Muscle of back (tissue), 13 donors: ENCODE measurements around the gene ARID5A. TPM values are rescaled to one million over a fixed set of nuclear protein-coding genes. Genes with fewer than 3 reads are reported as not detected.
A peak's percentile ranks its signal among the peaks of the same experiment; 100 is the strongest.
"Not testable (repeated sequence)": the region's sequence is repeated elsewhere in the genome, so short reads cannot be mapped to it uniquely, and the experiment has no call there.

Source experiments
- DNase-seq, 3 donors: peaks; one replicate each; pipeline versions ENCODE4 v3.0.0 to v3.0.0-alpha.2; 2013
- long read RNA-seq, 9 donors: transcript quantifications; one replicate each; lab custom pipeline, GENCODE V29; 2026
- polyA plus RNA-seq, 10 donors: library from polyadenylated mRNA; unstranded; fragments of 120-200 nt; gene quantifications; one replicate each; pipeline ENCODE4 v1.2.1, GENCODE V29; 2013; ENCODE audit not compliant: insufficient read length in 10 of 10

ARID5A gene
- 10 to 100 TPM; 16.9 to 42.0 (median 23.4) TPM for polyA plus RNA-seq
- long read RNA-seq, donor 1, transcript ARID5A-202 (6 exons, 2,038 nt), result minor isoform, 7 of 59 reads
- long read RNA-seq, donor 1, transcript ARID5A-201 (7 exons, 2,188 nt), result major isoform, 13 of 59 reads
- long read RNA-seq, donor 1, partial matches to known transcripts, result 37 of 59 reads
- long read RNA-seq, donor 1, other reads (novel, unspliced or antisense), result 0 of 59 reads
- long read RNA-seq, donor 2, transcript ARID5A-201 (7 exons, 2,188 nt), result major isoform, 5 of 8 reads
- long read RNA-seq, donor 2, partial matches to known transcripts, result 0 of 8 reads
- long read RNA-seq, donor 2, other reads (novel, unspliced or antisense), result 0 of 8 reads
- long read RNA-seq, donor 3, result 0 reads
- long read RNA-seq, donor 4, transcript ARID5A-201 (7 exons, 2,188 nt), result major isoform, 9 of 17 reads
- long read RNA-seq, donor 4, partial matches to known transcripts, result 6 of 17 reads
- long read RNA-seq, donor 4, other reads (novel, unspliced or antisense), result 0 of 17 reads
- long read RNA-seq, donor 5, partial matches to known transcripts, result 0 of 5 reads
- long read RNA-seq, donor 5, other reads (novel, unspliced or antisense), result 0 of 5 reads
- long read RNA-seq, donor 6, transcript ARID5A-201 (7 exons, 2,188 nt), result major isoform, 6 of 20 reads
- long read RNA-seq, donor 6, partial matches to known transcripts, result 10 of 20 reads
- long read RNA-seq, donor 6, other reads (novel, unspliced or antisense), result 0 of 20 reads
- long read RNA-seq, donor 7, transcript ARID5A-201 (7 exons, 2,188 nt), result major isoform, 6 of 26 reads
- long read RNA-seq, donor 7, partial matches to known transcripts, result 18 of 26 reads
- long read RNA-seq, donor 7, other reads (novel, unspliced or antisense), result 0 of 26 reads
- long read RNA-seq, donor 8, partial matches to known transcripts, result 0 of 4 reads
- long read RNA-seq, donor 8, other reads (novel, unspliced or antisense), result 0 of 4 reads
- long read RNA-seq, donor 9, partial matches to known transcripts, result 0 of 1 reads
- long read RNA-seq, donor 9, other reads (novel, unspliced or antisense), result 0 of 1 reads

GRCh38 chr2:96536445-96537065 lies at the start of gene ARID5A:
ARID5A (plus strand) TSS chr2:96536752; CDS start chr2:96536827, 75 bp downstream.
- DNase-seq, result peak; percentile 91 to 96 (median 94)

GRCh38 chr2:96489261-96489660 lies 47.3 kb upstream of the ARID5A start:
- no peak for DNase-seq

- no peak for DNase-seq
Observed at GRCh38 chr2:96489663-96490062, 46.9 kb upstream of the ARID5A start.

GRCh38 chr2:96491860-96492497 lies 44.6 kb upstream of the ARID5A start:
- no peak for DNase-seq

- DNase-seq, result no peak
Observed at GRCh38 chr2:96493072-96493471, 43.5 kb upstream of the ARID5A start.

- DNase-seq, result no peak
Observed at GRCh38 chr2:96494188-96494587, 42.4 kb upstream of the ARID5A start.

- DNase-seq, result no peak
Observed at GRCh38 chr2:96495982-96496629, 40.4 kb upstream of the ARID5A start.

GRCh38 chr2:96498021-96498431 lies 38.5 kb upstream of the ARID5A start:
- DNase-seq, result no peak

- DNase-seq, result not testable (repeated sequence)
Observed at GRCh38 chr2:96498611-96499010, 37.9 kb upstream of the ARID5A start.

- no peak for DNase-seq
Observed at GRCh38 chr2:96499061-96499960, 37.2 kb upstream of the ARID5A start.

- no peak for DNase-seq
Observed at GRCh38 chr2:96500385-96501066, 36.0 kb upstream of the ARID5A start.

GRCh38 chr2:96501471-96501874 lies 35.1 kb upstream of the ARID5A start:
- DNase-seq, result no peak

- no peak for DNase-seq
Observed at GRCh38 chr2:96501886-96502810, 34.4 kb upstream of the ARID5A start.

GRCh38 chr2:96502891-96503636 lies 33.5 kb upstream of the ARID5A start:
- DNase-seq, result no peak

GRCh38 chr2:96503637-96504243 lies 32.8 kb upstream of the ARID5A start:
- DNase-seq, result no peak

- DNase-seq, result no peak
Observed at GRCh38 chr2:96505231-96505889, 31.2 kb upstream of the ARID5A start, which contains the start of gene NEURL3. NEURL3 (minus strand) TSS chr2:96505357; CDS start chr2:96505286, 71 bp downstream.
